SU-DHL-6 (cell line): Measurements from ENCODE around the gene XRN2.

Source experiments
- H2AFZ ChIP-seq: fragments of 200-600 bp; sonication (generic); 2 replicates; pipeline ENCODE4 v1.6.1; 2014; ENCODE audit warnings: low read depth, mild to moderate bottlenecking, moderate library complexity, mixed read lengths, antibody characterized with exemption, low read length; ENCODE audit not compliant: severe bottlenecking
- H3F3A ChIP-seq: fragments of 200-600 bp; shearing (Covaris generic); 2 replicates; pipeline ENCODE4 v1.6.0; 2016; ENCODE audit warnings: antibody characterized with exemption, mild to moderate bottlenecking; ENCODE audit not compliant: insufficient read depth
- H3K27ac ChIP-seq: fragments of 200-600 bp; sonication (generic); 2 replicates; pipeline ENCODE4 v1.5.1; 2016; ENCODE audit warnings: low read depth, mild to moderate bottlenecking, low read length, moderate library complexity, mixed read lengths
- H3K27me3 ChIP-seq: fragments of 200-600 bp; sonication (generic), shearing (Covaris generic); 2 replicates; pipeline ENCODE4 v1.6.0; 2014; ENCODE audit warnings: mild to moderate bottlenecking, low read length
- H3K36me3 ChIP-seq: fragments of 200-600 bp; sonication (generic); 2 replicates; pipeline ENCODE4 v1.6.1; 2014; ENCODE audit warnings: mild to moderate bottlenecking, low read length, mixed read lengths
- H3K4me2 ChIP-seq: fragments of 300-600, 200-600 bp; shearing (Covaris generic), sonication (generic); 2 replicates; pipeline ENCODE4 v1.6.0; 2014; ENCODE audit warnings: low read length, low read depth, mild to moderate bottlenecking; ENCODE audit not compliant: poor library complexity, severe bottlenecking
- H3K4me3 ChIP-seq: fragments of 200-600 bp; sonication (generic); 2 replicates; pipeline ENCODE4 v1.5.1; 2014; ENCODE audit warnings: antibody characterized with exemption, low read length, mild to moderate bottlenecking, mixed read lengths; ENCODE audit not compliant: insufficient read depth, poor library complexity, severe bottlenecking
- H3K79me2 ChIP-seq: fragments of 200-600 bp; sonication (generic); 2 replicates; pipeline ENCODE4 v1.6.1; 2014; ENCODE audit warnings: mild to moderate bottlenecking, low read length, moderate library complexity; ENCODE audit not compliant: insufficient read depth
- H3K9ac ChIP-seq: fragments of 200-600 bp; sonication (generic); 2 replicates; pipeline ENCODE4 v1.7.0; 2014; ENCODE audit warnings: mild to moderate bottlenecking, low read length
- H3K9me2 ChIP-seq: fragments of 200-600 bp; sonication (generic); replicated peaks from 2 replicates; pipeline ENCODE4 v1.6.1; 2014; ENCODE audit warnings: low read length; ENCODE audit not compliant: insufficient read depth
- H3K9me3 ChIP-seq: fragments of 200-600 bp; sonication (generic); 2 replicates; pipeline ENCODE4 v1.6.1; 2014; ENCODE audit warnings: low read length, mixed read lengths; ENCODE audit not compliant: insufficient read depth
- H4K20me1 ChIP-seq: fragments of 200-600 bp; sonication (generic); 2 replicates; pipeline ENCODE4 v1.6.1; 2014; ENCODE audit warnings: low read depth, mild to moderate bottlenecking, antibody characterized with exemption, low read length, moderate library complexity, mixed read lengths
- CTCF ChIP-seq: fragments of 200-600 bp; sonication (generic); IDR thresholded peaks from one replicate; pipeline ENCODE4 v1.5.1; 2017; ENCODE audit warnings: antibody characterized with exemption, mild to moderate bottlenecking, low read length, moderate library complexity; ENCODE audit not compliant: insufficient read depth, poor library complexity, severe bottlenecking
- EZH2phosphoT487 ChIP-seq: fragments of 200-600 bp; sonication (generic), shearing (Covaris generic); conservative IDR thresholded peaks from 2 replicates; pipeline ENCODE4 v1.6.1; 2018; ENCODE audit warnings: mild to moderate bottlenecking, antibody characterized with exemption, low read length, moderate library complexity, mixed read lengths

The XRN2 gene

DNA sequence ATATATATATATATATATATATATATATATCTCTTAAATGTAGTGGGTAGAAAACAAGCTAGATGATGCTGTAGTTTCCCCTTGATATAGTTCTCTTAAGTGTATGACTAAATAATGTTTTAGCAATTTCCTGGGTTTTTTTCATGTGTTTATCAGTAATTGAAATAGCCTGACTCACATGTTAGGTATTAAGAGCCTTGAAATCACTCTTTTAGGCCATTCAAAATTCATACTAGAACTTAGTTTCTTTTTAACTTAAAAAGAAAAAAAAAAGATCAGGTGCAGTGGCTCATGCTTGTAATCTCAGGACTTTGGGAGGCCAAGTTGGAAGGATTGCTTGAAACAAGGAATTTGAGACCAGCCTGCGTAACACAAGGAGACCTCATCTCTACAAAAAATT, 50.1 kb downstream of the XRN2 start:
- H3K36me3 ChIP-seq = peaks cover 40% of the 10 kb centered on the region
- no peaks in the 10 kb centered on the region for H3K27me3 ChIP-seq
- no peaks in the 10 kb centered on the region; the same call in 1 of the 2 replicates for H3F3A ChIP-seq
- no peak overlapping the region for H3K27ac ChIP-seq
- no peak overlapping the region for H2AFZ ChIP-seq
- no peak overlapping the region for H3K4me3 ChIP-seq
- no peaks in the 10 kb centered on the region for H3K9me2 ChIP-seq
- no peaks in the 10 kb centered on the region for H3K9me3 ChIP-seq
- H4K20me1 ChIP-seq = no peaks in the 10 kb centered on the region
- no peak overlapping the region for H3K9ac ChIP-seq
- H3K4me2 ChIP-seq = no peak overlapping the region
- no peak for TF ChIP-seq EZH2phosphoT487
- no peak for TF ChIP-seq CTCF
- no peaks in the 10 kb centered on the region for H3K79me2 ChIP-seq

DNA sequence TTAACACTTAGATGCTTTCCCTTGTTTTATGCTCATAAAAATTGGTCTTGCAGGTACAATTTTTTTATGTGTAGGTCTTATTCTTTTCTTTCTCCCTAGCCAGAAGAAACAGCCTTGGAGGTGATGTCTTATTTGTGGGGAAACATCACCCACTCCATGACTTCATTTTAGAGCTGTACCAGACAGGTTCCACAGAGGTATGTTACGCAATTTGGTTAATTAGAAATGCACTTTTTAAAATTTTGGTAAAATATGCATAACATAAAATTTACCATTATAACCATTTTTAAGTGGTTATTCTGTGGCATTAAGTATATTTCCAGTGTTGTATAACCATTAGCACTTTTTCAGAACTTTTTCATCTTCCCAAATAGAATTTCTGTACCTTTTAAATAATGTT, 52.9 kb downstream of the XRN2 start:
- Histone ChIP-seq H4K20me1 (no peaks in the 10 kb centered on the region), H3K4me3 (no peak overlapping the region), H2AFZ (no peak overlapping the region), H3K27me3 (no peaks in the 10 kb centered on the region), H3F3A (no peaks in the 10 kb centered on the region; the same call in 1 of the 2 replicates), H3K9ac (no peak overlapping the region), H3K79me2 (no peaks in the 10 kb centered on the region), H3K9me3 (no peaks in the 10 kb centered on the region), H3K4me2 (no peak overlapping the region), H3K36me3 (peaks cover 42% of the 10 kb centered on the region), H3K9me2 (no peaks in the 10 kb centered on the region), H3K27ac (no peak overlapping the region)
- TF ChIP-seq CTCF (no peak), EZH2phosphoT487 (no peak)

- H3K4me3 ChIP-seq = no peak overlapping the region
- TF ChIP-seq EZH2phosphoT487 (no peak), CTCF (no peak)
- H3K27ac ChIP-seq = no peak overlapping the region
- no peaks in the 10 kb centered on the region; the same call in 1 of the 2 replicates for H3F3A ChIP-seq
- no peaks in the 10 kb centered on the region for H3K9me2 ChIP-seq
- peaks cover 42% of the 10 kb centered on the region for H3K36me3 ChIP-seq
- H2AFZ ChIP-seq = no peak overlapping the region
- H3K79me2 ChIP-seq = no peaks in the 10 kb centered on the region
- H4K20me1 ChIP-seq = no peaks in the 10 kb centered on the region
- no peak overlapping the region for H3K9ac ChIP-seq
- H3K4me2 ChIP-seq = no peak overlapping the region
- no peaks in the 10 kb centered on the region for H3K9me3 ChIP-seq
- no peaks in the 10 kb centered on the region for H3K27me3 ChIP-seq
Measured at GRCh38 chr20:21356386-21356785, 53.3 kb downstream of the XRN2 start.

DNA sequence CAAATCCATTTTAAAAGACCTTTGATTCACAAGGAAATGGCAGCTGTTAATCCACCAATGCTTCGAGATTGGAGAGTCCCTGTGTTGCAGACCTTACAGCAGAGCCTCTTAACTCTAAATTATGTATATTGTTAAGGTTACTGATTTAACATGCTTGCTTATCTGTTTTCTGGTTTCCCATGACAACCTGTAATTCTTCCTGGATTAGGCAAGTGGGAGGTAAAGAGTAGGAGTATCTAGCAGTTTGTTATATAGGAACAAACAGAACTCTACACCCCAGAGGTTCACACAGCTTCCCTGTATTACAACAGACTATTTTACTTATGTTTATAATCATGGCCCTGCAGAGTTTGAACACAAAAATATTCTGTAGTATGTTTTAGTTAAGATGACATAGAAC, 54.7 kb downstream of the XRN2 start:
- Histone ChIP-seq H3K9me3 (no peaks in the 10 kb centered on the region), H2AFZ (no peak overlapping the region), H3K36me3 (peaks cover 42% of the 10 kb centered on the region), H3K27ac (no peak overlapping the region), H3K9me2 (no peaks in the 10 kb centered on the region), H4K20me1 (no peaks in the 10 kb centered on the region), H3K27me3 (no peaks in the 10 kb centered on the region), H3K79me2 (no peaks in the 10 kb centered on the region), H3K4me2 (no peak overlapping the region), H3K9ac (no peak overlapping the region), H3F3A (no peaks in the 10 kb centered on the region; the same call in 1 of the 2 replicates), H3K4me3 (no peak overlapping the region)
- no peak for TF ChIP-seq CTCF
- TF ChIP-seq EZH2phosphoT487 = no peak
